Measurements from ENCODE around the gene SMYD2.

Gene SMYD2

GRCh38 chr1:214289574-214290272 is 8.8 kb downstream of the SMYD2 start:
- CTCF ChIA-PET = no interaction called here
- POLR2A ChIA-PET (ENCODE audit: low non-redundant PET) = no interaction called here
- TF ChIP-seq CTCF (conservative IDR thresholded peaks at IDR 0.05; ENCODE audit: low read depth) = no peak
- DNase-seq (ENCODE audit: low spot score) = no peak
- H3K27ac ChIP-seq = no peak overlapping the region

- DNase-seq (ENCODE audit: low spot score) = no peak
- ChIA-PET CTCF (interaction anchor here (1.8 kb wide), 1 partner anchor 29 kb away, joined by 9 read pairs; no protein-coding TSS in a partner anchor), POLR2A (ENCODE audit: low non-redundant PET) (no interaction called here)
- no peak for TF ChIP-seq CTCF (conservative IDR thresholded peaks at IDR 0.05; ENCODE audit: low read depth)
- H3K27ac ChIP-seq = no peak overlapping the region
Measured at GRCh38 chr1:214290424-214291037, 9.6 kb downstream of the SMYD2 start.

DNA sequence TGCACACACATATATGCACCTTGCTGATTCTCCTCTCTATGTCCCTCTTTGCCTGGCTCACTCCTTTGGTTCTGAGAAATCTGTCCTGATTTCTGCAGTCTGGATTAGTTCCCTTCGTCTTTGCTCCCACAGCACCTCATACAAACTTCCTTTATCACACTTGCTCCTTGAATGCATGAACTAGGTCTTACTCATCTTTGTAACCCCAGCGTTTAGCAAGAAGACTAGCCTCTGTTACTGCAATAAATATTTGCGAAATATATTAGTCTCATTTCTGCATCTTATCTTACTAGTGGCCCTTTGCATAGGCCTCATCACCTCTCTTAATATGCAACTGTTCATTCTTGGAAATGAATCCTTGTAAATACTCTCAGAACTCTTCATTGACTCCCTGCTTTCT is 11.4 kb downstream of the SMYD2 start:
- CTCF ChIA-PET = interaction anchor here (0.7 to 1.8 kb wide), 2 partner anchors 31 to 37 kb away, joined by 4 to 9 read pairs; no protein-coding TSS in a partner anchor
- no peak for DNase-seq (ENCODE audit: low spot score)
- POLR2A ChIA-PET (ENCODE audit: low non-redundant PET) = interaction anchor here (0.6 kb wide), 1 partner anchor 184 kb away, joined by 4 read pairs; no protein-coding TSS in a partner anchor
- no peak for TF ChIP-seq CTCF (conservative IDR thresholded peaks at IDR 0.05; ENCODE audit: low read depth)
- H3K27ac ChIP-seq = no peak overlapping the region

GRCh38 chr1:214295934-214296333 is 15.0 kb downstream of the SMYD2 start:
- TF ChIP-seq CTCF (conservative IDR thresholded peaks at IDR 0.05; ENCODE audit: low read depth) = no peak
- ChIA-PET CTCF (no interaction called here), POLR2A (ENCODE audit: low non-redundant PET) (interaction anchor here (0.6 kb wide), 1 partner anchor 1307 kb away, joined by 4 read pairs; no protein-coding TSS in a partner anchor)
- H3K27ac ChIP-seq = no peak overlapping the region
- DNase-seq (ENCODE audit: low spot score) = no peak

DNA sequence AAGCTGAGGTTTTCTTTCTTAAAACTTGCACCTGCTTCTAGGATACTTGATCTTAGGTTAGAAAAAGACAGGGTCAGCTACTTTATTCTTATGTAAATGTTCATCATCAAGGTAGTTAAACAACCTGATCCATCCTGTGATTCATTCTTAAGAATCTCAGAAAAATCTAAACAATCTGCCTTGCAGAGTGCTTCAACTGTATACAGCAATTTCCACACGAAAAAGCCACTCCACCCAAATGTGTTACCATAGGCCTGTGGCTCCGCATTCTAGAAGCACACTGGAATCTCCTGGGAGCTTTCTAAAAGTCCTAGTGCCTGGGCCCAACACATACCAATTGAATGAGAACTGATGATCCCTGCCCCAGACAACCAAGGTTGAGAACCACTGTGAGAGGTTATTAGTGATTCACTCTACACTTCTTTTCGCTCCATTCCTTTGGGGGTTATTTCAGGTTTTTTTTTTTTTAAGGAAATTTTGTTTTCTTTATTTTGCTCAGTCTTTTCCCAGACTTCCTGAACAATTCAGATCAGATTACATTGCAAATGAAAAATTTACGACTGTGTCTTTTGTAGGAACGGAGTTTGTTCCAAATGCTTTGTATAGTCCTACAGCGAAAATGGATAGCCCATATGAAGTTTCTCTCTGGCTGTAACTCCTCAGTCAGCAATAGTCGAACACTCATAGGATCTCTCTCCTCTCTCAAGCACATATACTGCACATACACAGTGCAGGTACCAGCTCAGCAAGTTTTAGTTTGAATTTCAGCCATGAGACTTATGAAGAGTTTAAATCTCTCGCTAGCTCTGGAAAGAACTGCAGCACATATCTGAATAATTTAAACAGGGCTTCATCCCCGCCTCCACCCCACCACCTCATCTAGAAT is 16.1 kb downstream of the SMYD2 start:
- no peak for DNase-seq (ENCODE audit: low spot score)
- ChIA-PET POLR2A (ENCODE audit: low non-redundant PET) (no interaction called here), CTCF (interaction anchor here (0.7 kb wide), 1 partner anchor 26 kb away, joined by 3 read pairs; no protein-coding TSS in a partner anchor)
- no peak overlapping the region for H3K27ac ChIP-seq
- TF ChIP-seq CTCF (conservative IDR thresholded peaks at IDR 0.05; ENCODE audit: low read depth) = no peak

DNA sequence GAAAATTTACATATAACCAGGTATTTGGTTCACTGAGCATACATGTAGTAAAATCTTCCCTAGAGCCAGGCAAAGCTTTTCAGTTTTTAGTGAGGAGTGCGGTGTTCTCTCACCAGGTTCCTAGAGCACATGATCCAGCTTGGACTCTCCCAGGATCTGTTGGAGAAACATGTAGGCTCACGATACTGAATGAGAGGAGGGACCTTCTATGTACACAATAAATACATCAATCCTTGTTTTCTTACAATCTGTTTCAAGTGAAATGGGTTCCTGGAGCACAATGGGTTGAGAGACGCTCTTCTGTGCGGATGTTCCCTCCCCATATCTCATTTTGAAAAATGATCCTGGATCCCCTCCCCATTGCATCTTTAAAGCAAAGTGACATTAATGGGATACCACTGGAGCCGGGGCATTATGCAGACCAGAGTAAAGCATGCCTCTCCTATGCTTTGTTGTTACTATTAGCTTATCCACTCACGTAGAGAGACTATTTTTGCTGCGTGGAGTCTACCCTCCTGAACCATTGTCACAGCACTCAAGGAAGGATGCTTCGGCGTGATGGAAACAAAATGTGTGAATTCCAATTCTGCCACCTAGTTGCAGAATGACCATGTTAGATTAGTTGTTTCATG is 19.3 kb downstream of the SMYD2 start:
- DNase-seq (ENCODE audit: low spot score) = no peak
- TF ChIP-seq CTCF (conservative IDR thresholded peaks at IDR 0.05; ENCODE audit: low read depth) = no peak
- no peak overlapping the region for H3K27ac ChIP-seq
- CTCF ChIA-PET = interaction anchor here (0.6 kb wide), 1 partner anchor 18 kb away, joined by 3 read pairs; no protein-coding TSS in a partner anchor
- POLR2A ChIA-PET (ENCODE audit: low non-redundant PET) = no interaction called here

All from RWPE1 (cell line).